Neutrophil (primary cell): Measurements from ENCODE around the gene TNFSF13.

Experiments used
- H3K27ac ChIP-seq: fragments of 200-600 bp; sonication (generic); 2 replicates; pipeline ENCODE4 v1.5.1; 2016; ENCODE audit warnings: mild to moderate bottlenecking, moderate library complexity
- H3K27me3 ChIP-seq: fragments of 200-600 bp; sonication (generic); 2 replicates; pipeline ENCODE4 v1.6.0; 2016; ENCODE audit warnings: mild to moderate bottlenecking
- H3K36me3 ChIP-seq: fragments of 200-600 bp; sonication (generic); 2 replicates; pipeline ENCODE4 v1.5.1; 2017
- H3K4me1 ChIP-seq, 2 experiments: fragments of 200-600 bp in 1 of 2; sonication (generic) in 1 of 2; 1 replicate in 1 of 2; 2 replicates in 1 of 2; pipeline versions ENCODE4 v1.5.1 to v1.6.1; 2013 to 2016; ENCODE audit warnings: low read depth in 1 of 2, low read length in 1 of 2, mild to moderate bottlenecking in 1 of 2, moderate library complexity in 1 of 2; ENCODE audit not compliant: control insufficient read depth in 1 of 2, insufficient read depth in 1 of 2
- H3K4me3 ChIP-seq, 2 experiments: fragments of 200-600 bp in 1 of 2; sonication (generic) in 1 of 2; 1 replicate in 1 of 2; 2 replicates in 1 of 2; pipeline ENCODE4 v1.5.1; 2013 to 2016; ENCODE audit warnings: low read depth in 1 of 2, low read length in 1 of 2, mild to moderate bottlenecking in 1 of 2, moderate library complexity in 1 of 2
- H3K9me3 ChIP-seq: fragments of 200-600 bp; sonication (generic); 2 replicates; pipeline ENCODE4 v1.5.1; 2016
- TF ChIP-seq, protein P1 (sequence below): fragments of 200-600 bp; sonication (generic); IDR thresholded peaks from 2 replicates; pipeline ENCODE4 v1.5.1; 2016; ENCODE audit warnings: antibody characterized with exemption

TNFSF13 gene

DNA sequence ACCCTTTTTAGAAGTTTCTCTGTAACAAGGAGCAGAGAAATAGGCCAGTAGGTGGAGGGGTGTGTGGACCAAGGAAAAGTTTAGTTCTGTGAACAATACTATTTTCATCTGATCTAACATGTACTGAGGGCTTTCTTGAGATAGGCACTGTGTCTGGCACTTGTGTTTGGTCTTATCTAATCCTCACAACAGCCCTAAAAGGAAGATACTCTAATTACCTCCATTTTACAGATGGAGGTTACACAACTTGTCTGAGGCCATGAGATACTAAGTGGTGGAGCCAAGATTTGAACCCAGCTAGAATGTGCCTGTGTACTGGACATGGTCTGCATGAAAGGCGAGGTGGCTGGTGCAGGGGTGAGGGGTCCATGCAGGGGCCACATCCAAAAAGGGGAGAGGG lies 5.2 kb upstream of the TNFSF13 start:
- Histone ChIP-seq H3K4me1 (peaks cover 41 to 51% of the 10 kb centered on the region in 2 experiments), H3K9me3 (no peaks in the 10 kb centered on the region), H3K27me3 (peaks cover 22% of the 10 kb centered on the region), H3K27ac (peak overlapping the region; percentile 75), H3K36me3 (no peaks in the 10 kb centered on the region), H3K4me3 (no peak overlapping the region)
- TF ChIP-seq, protein P1, sequence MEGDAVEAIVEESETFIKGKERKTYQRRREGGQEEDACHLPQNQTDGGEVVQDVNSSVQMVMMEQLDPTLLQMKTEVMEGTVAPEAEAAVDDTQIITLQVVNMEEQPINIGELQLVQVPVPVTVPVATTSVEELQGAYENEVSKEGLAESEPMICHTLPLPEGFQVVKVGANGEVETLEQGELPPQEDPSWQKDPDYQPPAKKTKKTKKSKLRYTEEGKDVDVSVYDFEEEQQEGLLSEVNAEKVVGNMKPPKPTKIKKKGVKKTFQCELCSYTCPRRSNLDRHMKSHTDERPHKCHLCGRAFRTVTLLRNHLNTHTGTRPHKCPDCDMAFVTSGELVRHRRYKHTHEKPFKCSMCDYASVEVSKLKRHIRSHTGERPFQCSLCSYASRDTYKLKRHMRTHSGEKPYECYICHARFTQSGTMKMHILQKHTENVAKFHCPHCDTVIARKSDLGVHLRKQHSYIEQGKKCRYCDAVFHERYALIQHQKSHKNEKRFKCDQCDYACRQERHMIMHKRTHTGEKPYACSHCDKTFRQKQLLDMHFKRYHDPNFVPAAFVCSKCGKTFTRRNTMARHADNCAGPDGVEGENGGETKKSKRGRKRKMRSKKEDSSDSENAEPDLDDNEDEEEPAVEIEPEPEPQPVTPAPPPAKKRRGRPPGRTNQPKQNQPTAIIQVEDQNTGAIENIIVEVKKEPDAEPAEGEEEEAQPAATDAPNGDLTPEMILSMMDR: no peak

DNA sequence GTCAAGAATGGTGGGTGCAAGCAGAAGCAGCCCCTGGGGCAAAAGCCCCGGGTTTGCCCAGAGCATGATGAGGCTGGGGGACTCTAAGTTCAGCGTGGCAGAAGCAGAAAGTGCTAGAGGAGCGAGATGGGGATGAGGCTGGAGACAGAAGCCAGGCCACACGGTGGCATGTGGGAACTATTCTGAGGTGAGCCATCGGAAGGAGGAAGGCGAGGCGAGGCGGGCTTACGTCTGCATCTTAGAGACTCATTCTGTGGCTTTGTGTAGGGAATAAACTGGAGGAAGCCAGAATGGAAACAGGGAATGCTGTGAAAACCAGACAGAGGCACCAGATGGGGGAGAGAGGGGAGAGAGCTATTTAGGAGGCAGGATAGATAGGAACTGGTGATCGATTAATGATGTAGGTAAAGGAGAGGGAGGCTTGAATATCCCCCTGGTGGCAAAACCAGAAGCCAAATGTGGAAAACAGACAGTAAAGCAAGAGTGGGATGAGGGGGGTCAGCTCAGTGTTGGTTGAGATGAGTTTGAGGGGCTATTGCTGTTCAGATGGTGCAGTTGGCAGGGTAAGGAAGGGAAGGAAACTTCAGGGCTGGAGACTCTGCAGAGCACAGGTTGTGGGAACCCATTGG lies 3.1 kb upstream of the TNFSF13 start:
- Histone ChIP-seq H3K27me3 (peaks cover 4% of the 10 kb centered on the region), H3K4me1 (peaks cover 49 to 55% of the 10 kb centered on the region in 2 experiments), H3K9me3 (no peaks in the 10 kb centered on the region), H3K36me3 (peaks cover 5% of the 10 kb centered on the region), H3K4me3 (no peak overlapping the region), H3K27ac (no peak overlapping the region)
- TF ChIP-seq, protein P1: no peak

GRCh38 chr17:7556627-7557026 lies 1.9 kb upstream of the TNFSF13 start:
- peaks cover 14% of the 10 kb centered on the region for H3K36me3 ChIP-seq
- H3K4me3 ChIP-seq: no peak overlapping the region
- peak overlapping the region; percentile 92 for H3K27ac ChIP-seq
- TF ChIP-seq, protein P1: no peak
- H3K9me3 ChIP-seq: no peaks in the 10 kb centered on the region
- peaks cover 61 to 67% of the 10 kb centered on the region in 2 experiments for H3K4me1 ChIP-seq
- no peaks in the 10 kb centered on the region for H3K27me3 ChIP-seq

GRCh38 chr17:7557147-7557764 lies 1.3 kb upstream of the TNFSF13 start:
- Histone ChIP-seq H3K27ac (peak overlapping the region; percentile 92), H3K9me3 (no peaks in the 10 kb centered on the region), H3K4me3 (peak overlapping the region in 1 of 2 experiments; percentile 88), H3K27me3 (no peaks in the 10 kb centered on the region), H3K4me1 (peaks cover 63 to 70% of the 10 kb centered on the region in 2 experiments), H3K36me3 (peaks cover 14% of the 10 kb centered on the region)
- TF ChIP-seq, protein P1: no peak

DNA sequence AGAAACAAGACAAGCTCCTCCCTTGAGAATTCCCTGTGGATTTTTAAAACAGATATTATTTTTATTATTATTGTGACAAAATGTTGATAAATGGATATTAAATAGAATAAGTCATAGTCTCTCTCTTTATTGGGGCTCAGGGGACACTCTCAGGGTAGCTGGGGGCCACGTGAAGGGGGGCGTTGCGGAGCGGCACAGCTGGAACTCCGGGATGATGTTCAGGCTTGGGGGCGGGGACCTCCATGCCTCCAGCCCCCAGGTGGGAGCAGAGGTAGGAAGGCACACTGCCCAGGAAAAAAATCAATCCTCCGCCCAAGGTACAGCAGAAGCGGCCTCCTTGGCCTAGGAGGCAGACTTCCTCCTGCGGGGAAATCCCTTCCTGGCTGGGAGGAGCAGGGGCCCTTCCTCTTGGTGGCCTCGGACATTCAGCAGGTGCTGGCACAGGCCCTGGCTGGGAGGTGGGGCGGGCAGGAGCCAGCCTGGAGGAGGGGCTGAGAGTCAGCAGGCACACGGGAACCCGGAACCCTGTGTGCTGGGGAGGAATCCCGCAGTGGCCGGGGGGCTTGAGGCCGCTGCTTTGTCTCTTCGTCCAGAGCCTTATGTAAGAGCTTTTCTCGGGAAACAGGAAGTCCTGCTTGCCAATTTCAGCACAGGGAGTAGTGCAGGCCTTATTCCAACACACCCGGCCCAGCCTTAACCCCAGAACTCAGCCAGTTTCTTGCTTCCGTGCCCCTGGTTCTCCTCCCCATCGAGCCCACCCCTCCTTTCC lies 591 bp upstream of the TNFSF13 start:
- TF ChIP-seq, protein P1: peak; percentile 42
- H3K36me3 ChIP-seq: peaks cover 14% of the 10 kb centered on the region
- H3K27ac ChIP-seq: peak overlapping the region; percentile 92
- peaks cover 64 to 70% of the 10 kb centered on the region in 2 experiments for H3K4me1 ChIP-seq
- H3K4me3 ChIP-seq: peak overlapping the region; percentile 80 to 88
- H3K9me3 ChIP-seq: no peaks in the 10 kb centered on the region
- H3K27me3 ChIP-seq: no peaks in the 10 kb centered on the region
